CD4-positive, alpha-beta T cell treated with Interleukin-17A for 1 hour (primary cell): ENCODE results near the gene GPANK1.

Source experiments
- DNase-seq: peaks from one replicate; pipeline ENCODE4 v3.0.0-alpha.2; 2020

The GPANK1 gene

DNA sequence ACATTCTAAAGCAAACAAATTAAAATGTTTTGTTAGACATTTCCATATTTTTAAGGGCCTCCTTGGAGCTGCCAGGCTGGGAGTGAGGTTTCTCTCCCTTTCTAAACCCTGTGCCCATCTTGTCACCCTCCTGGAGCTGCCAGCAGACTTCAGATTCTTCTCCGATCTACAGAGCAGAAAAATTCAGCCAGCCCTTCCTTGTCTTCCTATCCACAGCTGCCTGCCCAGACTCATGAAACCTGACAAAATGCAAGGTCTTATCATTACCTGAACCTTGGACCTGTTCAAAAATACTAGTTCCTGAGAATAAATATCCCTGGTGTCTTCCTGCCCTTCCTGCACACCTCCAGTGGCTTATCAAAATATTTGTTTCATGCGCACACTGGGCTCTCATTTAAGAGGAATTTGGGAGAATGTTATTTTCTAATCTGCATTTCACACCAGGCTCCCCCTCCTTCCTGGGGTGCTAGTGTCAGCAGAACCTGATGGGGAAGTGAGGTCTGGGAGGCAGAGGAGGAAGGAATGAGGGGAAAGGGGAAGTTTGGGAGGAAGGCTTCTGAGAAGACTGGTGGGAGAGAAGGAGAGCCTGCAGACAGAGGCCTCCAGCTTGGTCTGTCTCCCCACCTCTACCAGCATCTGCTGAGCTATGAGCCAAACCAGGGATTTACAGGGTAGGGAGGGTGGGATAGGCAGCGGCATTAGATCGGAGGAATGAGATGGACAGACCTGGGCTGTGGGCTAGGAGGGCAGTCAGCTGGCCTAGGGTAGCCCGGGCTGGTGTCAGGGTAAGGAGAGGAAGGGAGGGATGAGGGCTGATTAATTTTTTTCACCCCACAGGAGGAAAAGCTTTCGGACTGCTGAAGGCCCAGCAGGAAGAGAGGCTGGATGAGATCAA, 49.9 kb downstream of the GPANK1 start, which contains the start of gene AIF1:
Gene AIF1 (plus strand): TSS at position 551 of the 895 bp plus-strand sequence. CDS start 96 bp downstream, at position 647.
- DNase-seq: no peak

DNA sequence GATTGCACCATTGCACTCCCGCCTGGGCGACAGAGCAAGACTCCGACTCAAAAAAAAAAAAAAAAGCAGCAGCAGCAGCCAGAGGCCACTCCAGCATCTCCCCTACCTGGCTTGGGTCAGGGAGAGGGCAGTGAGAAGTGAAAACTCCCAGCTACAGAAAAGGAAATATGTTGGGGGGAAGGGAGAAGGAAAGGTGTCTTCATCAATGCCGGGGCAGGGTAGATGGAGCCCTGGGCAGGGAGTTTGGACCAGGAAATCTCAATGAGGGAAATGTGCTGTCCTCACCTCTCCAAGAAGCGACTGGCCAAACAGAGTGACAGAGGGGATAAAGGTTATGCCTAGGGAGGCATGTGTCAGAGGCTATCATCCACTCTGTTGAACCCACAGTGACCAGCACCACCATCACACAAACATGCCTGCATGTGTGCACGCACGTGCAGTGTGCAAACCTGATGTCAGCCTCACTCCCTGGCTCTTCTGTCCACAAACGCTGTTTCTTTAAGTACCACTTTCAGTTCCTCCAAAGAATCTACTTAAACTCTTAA, 50.6 kb downstream of the GPANK1 start:
- DNase-seq: no peak
